PC-3 (cell line): ENCODE data around the gene TAF13.

Experiments used
- EZH2phosphoT487 ChIP-seq: fragments of 300-600 bp; sonication (generic); IDR thresholded peaks from 2 replicates; pipeline ENCODE4 v1.6.1; 2018; ENCODE audit warnings: mild to moderate bottlenecking, antibody characterized with exemption, low read length, borderline replicate concordance
- TF ChIP-seq, protein P1 (sequence below): fragments of 300-600 bp; sonication (generic); conservative IDR thresholded peaks from 2 replicates; pipeline ENCODE4 v1.5.1; 2017; ENCODE audit warnings: antibody characterized with exemption, low read depth, mild to moderate bottlenecking, low read length

DNA sequence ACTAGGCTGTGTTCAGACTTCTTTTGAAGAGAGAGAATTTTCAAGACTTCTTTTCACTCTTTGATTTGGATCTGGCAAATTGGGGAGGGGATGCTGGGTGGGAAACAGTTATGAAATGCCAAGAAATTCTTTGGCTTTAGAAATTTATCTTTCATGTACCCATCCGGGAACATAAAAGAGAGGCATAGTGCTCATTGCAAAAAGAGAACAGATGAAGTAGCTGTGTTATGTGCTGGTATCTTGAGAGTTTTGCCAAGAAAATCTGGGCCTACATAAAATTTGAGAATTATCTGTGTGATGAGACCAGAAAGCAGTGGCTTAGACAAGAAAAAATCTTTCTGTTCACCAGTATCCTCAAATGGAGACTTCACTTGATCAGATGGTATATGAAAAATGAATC lies 19.1 kb upstream of the TAF13 start:
- TF ChIP-seq, protein P1, sequence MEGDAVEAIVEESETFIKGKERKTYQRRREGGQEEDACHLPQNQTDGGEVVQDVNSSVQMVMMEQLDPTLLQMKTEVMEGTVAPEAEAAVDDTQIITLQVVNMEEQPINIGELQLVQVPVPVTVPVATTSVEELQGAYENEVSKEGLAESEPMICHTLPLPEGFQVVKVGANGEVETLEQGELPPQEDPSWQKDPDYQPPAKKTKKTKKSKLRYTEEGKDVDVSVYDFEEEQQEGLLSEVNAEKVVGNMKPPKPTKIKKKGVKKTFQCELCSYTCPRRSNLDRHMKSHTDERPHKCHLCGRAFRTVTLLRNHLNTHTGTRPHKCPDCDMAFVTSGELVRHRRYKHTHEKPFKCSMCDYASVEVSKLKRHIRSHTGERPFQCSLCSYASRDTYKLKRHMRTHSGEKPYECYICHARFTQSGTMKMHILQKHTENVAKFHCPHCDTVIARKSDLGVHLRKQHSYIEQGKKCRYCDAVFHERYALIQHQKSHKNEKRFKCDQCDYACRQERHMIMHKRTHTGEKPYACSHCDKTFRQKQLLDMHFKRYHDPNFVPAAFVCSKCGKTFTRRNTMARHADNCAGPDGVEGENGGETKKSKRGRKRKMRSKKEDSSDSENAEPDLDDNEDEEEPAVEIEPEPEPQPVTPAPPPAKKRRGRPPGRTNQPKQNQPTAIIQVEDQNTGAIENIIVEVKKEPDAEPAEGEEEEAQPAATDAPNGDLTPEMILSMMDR: no peak
- no peak for TF ChIP-seq EZH2phosphoT487
